ENCODE results near the gene CHD5.
"Not testable (repeated sequence)": the region's sequence is repeated elsewhere in the genome, so short reads cannot be mapped to it uniquely, and the experiment has no call there.

Gene CHD5

DNA sequence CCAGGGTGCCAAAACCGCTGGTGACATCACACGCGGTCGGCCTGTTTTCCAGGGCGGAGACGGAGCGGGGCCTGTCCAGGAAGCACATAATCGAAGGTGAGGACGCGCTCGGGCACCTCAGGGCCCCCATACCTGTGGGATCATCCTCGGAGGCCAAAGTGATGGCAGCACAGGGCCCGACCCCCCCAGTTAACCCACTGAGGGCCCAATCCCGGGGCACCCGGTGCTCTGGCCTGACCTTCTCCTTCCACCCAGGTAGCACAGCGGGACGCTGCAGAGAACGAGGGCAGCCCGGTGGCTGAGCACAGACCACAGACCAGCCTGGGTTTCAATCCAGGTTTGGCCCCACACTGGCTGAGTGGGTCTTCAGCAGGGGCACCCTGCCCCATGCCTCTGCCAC lies 91.2 kb downstream of the CHD5 start:
- in situ Hi-C loops (cut with HindIII; ENCODE audit: low sequenced_read_pairs) = no loop called here

DNA sequence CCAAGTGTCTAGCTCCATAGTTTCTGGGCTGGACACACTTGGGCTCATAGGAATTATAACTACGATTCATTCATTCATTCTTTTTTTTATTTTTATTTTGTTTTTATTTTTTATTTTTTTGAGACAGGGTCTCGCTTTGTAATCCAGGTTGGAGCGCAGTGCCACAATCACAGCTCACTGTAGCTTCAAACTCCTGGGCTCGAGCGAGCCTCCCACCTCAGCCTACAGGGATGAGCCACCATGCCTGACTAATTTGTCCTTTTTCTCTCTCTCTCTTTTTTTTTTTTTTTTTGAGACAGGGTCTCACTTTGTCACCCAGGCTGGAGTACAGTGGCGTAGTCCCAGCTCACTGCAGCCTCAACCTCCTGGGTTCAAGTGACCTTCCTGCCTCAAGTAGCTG lies 92.2 kb downstream of the CHD5 start:
- in situ Hi-C loops (cut with HindIII; ENCODE audit: low sequenced_read_pairs) = no loop called here

DNA sequence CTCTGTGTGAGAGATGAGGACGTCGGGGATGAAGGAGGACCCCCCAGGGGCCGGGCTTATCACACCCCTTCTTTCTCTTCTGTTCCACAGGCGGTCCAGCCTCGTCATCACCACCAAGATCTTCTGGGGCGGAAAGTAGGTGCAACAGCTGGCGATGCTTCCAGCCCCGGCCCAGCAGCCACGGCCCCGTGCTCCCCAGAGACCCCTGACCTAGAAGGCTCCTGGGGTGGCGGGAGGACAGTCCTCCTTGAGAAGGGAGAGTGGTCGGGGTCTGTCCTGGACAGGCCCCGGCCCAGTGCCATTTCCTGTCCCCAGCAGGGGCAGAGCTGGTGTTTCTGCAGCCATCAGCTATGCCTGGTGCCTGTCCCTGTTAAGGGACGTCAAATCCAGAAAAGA lies 92.7 kb downstream of the CHD5 start:
- in situ Hi-C loops (cut with HindIII; ENCODE audit: low sequenced_read_pairs) = no loop called here

DNA sequence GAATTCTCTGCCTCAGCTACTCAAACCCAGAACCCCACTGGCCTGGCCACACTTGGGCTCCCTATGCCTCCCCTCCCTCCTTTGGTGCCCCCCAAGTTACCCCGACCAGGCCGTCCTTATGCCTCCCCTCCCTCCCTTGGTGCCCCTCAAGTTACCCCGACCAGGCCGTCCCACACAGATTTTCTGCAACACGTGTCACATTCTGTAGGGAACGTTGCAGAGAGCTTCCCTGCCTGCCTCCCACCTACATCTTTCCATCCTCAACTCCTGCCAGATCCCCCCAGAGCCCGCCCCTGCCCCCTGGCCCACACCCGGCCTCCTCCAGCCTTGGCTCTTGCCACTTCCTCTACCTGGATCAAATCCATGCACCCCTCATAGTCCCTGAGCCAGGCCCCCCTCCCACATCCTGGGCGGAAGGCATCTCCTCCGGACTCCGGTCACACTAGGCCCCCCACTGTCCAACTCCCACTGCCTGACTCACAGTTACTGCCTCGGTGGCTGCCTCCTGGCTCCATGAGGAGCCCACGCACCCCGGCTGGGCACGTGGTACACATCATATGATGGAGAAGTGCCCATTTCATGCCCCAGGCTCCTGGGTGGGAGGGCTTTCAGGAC lies 93.3 kb downstream of the CHD5 start:
- in situ Hi-C loops (cut with HindIII; ENCODE audit: low sequenced_read_pairs) = no loop called here

DNA sequence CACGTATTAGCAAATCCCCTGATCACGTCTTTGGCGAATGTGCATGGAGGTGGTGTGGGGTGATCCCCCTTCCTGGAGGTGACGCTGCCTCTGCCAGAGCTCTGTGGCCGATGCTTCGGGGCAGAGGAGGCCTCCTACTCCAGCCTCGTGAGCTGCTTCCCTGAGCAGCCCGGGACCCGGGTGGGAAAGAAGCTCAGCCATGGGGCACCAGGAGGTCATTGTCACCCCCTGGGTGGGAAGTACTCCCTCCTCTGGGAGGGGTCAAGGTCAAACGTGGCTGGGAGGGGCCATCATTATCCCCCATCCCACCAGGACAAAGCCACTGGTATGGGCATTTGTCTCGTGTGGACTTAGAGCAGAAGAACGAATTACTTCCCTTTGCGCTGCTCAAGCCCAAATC lies 93.8 kb downstream of the CHD5 start:
- in situ Hi-C loops (cut with HindIII; ENCODE audit: low sequenced_read_pairs) = no loop called here

DNA sequence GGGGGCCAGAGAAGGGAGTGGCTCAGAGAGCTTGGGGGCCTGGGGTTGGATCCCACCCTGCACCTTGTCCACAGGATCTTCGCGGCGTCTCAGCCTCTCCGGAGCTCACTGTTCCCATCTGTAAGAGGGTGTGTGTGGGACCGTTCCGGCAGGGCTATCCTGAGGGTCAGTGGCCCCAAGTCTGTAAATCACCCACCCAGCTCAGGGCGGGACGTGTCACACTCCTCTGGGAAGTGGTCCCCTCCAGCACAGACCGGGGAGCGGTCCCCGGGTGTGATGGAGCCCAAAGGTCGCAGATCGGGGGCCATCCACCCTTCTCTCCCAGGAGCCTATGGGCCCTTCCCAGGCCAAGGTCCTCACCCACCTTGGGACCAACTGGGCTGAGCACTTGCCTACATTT lies 94.5 kb downstream of the CHD5 start:
- in situ Hi-C loops (cut with HindIII; ENCODE audit: low sequenced_read_pairs) = no loop called here

DNA sequence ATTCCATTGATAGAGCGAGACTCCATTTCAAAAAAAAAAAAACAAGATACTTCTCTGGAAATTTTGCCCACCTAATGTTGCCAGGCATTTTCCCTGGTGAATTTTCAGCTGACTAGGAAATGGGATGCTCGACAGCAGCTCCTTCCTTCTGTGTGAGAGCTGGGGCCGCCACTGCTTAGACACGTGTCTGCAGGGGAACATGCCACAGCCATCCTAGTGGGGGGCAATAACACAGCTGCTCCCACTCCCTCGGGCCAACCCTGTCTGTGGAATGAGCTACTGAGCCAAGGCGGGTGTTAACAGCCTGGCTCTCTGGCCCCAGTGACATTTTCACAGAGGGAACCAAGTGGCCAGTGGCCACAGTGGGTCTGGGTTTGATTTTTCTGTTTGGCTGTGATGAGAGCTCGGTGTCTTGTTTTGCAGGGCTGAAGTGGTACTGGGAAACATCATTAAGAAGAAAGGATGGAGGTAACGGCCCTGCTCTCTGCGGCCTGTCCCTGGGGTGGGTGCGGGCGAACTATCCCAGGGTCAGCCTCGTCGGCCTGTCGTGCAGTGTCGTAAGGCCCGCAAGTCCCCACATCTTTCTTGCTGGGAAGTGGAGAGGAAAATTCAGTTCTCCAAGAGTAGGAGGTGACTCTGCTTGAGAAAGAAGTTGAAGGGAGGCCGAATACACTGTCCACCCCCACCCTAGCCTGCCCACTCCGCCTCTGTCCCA lies 95.2 kb downstream of the CHD5 start:
- in situ Hi-C loops (cut with HindIII; ENCODE audit: low sequenced_read_pairs) = no loop called here

DNA sequence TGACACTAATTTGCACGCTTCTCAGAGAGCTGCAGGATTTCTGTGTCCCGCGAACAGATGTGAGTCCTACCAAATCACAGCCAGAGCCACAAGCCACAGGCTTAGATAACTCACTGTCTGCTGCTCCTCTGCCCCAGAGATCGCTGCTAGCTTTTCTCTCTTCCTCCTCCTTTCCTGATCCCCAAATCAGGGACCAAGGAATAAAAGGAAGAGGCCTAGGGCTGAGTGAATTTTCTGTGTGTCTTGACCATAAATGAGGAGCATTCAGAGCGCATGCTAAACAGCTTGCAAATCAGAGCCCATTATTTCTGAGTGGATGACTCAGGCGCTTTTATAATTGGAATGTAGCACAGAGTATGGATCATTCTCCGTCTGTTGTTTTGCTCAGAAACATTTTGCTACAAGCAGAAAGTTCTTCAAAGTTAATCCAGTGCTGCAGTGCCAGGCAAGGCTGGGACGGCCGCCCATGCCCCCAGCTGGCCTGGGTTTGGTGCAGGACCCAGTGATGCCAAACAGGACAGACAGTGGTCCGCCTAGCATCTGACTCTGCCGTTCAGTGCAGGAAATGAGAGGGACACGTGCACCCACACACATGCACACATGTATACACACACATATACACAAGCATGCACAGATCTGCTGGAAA lies 96.2 kb downstream of the CHD5 start:
- in situ Hi-C loops (cut with HindIII; ENCODE audit: low sequenced_read_pairs) = no loop called here

DNA sequence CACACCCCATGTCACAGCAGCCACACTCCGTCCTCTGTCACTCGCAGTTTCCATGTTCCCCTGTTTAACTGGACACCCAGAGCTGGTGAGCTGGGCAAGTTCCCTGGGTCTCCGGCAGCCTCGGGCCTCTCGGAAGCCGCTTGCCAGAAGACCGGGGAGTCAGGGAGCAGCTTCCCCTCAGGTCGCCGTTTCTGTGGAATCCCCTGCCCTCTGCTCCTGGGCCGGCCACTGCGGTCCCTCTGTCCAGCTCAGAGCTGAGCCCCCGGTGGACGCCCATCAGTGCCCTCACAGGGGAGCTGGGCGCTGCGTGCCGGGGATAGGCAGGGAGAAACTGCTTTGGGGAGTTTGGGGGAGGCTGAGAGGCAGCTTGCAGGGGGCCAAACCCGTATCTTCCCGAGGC lies 96.7 kb downstream of the CHD5 start:
- in situ Hi-C loops (cut with HindIII; ENCODE audit: low sequenced_read_pairs) = no loop called here

DNA sequence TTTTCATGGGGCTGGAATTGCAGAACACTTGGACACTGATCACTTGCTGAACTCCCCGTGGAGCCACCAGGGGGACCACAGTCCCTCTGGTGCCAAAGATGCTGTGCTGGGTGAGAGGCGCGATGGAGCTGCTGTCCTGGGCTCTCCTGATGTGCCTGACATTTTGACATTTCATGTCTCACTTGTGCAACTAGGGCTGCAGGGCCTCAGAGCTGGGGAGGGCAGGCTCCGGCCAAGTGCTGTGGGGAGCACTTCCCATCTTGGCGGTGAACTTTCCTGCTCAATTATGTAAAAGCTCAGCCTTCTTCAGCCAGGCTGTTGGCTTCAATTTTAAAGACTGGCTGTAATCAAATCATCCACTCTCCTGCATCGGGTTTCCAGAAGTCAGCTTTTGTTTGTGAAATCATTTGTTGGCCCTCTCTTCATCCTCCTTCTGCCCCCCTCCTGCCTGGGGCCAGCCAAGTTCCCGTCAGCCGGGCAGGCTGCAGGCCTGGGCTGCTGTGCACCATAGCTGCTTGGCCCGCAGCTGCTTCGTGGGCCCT lies 97.6 kb downstream of the CHD5 start:
- in situ Hi-C loops (cut with HindIII; ENCODE audit: low sequenced_read_pairs) = no loop called here

DNA sequence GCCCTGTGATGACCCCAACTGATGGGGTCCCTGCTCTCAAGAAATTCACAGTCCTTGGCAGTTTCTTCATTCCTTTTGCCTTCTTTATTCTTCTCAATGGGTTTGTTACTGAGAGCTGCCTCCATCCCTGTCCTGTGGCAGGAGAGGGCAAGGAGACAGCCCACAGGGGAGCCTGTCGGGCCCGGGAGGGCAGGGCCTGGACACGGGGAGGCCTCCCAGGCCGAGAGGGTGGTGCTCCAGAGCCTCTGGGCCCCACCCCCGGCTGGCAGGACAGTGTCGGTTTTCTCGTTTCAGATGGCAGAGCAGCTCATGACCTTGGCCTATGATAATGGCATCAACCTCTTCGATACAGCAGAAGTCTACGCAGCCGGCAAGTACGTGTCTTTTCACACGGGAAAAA lies 98.2 kb downstream of the CHD5 start:
- in situ Hi-C loops (cut with HindIII; ENCODE audit: low sequenced_read_pairs) = no loop called here

DNA sequence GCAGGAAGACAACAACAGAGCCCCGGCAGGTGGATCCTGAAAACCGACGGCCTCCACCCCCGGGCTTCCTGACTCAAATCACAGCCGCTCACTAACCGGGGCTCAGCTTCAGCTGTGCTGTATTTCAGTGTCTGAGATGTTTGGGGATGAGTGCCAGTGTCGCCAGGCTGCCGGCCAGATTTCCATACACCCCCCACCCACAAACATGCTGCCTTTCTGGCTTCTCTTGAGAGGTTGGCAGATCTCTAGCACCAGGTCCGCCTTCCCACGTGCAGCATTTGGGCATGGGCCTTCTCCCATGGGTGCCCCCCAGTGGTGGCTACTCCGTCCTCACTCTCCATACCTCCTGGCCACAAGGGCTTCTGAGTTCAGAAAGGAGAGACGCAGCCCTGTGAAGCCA lies 99.7 kb downstream of the CHD5 start:
- in situ Hi-C loops (cut with HindIII; ENCODE audit: low sequenced_read_pairs) = no loop called here

DNA sequence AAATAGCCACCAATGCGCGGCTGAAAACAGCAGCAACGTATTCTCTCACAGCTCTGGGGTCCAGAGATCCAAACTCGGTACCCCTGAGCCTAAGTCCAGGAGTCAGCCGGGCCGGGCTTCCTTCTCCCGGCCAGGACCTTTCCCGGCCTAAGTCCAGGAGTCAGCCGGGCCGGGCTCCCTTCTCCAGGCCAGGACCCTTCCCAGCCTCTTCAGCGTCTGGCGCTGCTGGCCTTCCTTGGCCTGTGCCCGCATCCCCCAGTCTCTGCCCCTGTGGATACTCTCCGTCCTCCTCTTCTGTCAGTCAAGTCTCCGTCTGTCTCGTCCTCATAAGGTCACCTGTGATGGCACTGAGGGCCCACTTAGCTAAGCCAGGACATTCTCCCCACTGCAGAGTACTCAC lies 102.2 kb downstream of the CHD5 start:
- in situ Hi-C loops (cut with HindIII; ENCODE audit: low sequenced_read_pairs) = no loop called here

DNA sequence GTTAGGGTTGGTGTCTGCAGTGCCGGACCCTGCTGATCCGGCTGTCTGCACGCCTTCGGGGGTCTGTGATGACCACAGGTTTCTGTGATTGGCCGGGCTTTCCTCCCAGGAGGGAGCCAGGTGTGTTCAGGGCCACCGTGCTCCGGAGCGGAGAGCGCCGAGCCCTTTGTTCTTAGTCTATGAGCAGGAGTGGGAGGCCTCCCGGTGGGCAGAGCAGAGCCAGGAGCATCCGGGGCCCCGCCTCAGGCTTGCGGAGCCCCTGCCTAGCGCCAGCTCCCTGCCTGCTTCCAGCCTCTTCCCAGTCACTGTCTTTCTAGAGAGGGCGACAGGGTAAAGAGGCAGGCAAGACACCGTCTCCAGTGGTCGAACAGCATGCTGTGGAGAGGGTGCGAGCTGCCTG lies 102.6 kb downstream of the CHD5 start:
- in situ Hi-C loops (cut with HindIII; ENCODE audit: low sequenced_read_pairs) = no loop called here

DNA sequence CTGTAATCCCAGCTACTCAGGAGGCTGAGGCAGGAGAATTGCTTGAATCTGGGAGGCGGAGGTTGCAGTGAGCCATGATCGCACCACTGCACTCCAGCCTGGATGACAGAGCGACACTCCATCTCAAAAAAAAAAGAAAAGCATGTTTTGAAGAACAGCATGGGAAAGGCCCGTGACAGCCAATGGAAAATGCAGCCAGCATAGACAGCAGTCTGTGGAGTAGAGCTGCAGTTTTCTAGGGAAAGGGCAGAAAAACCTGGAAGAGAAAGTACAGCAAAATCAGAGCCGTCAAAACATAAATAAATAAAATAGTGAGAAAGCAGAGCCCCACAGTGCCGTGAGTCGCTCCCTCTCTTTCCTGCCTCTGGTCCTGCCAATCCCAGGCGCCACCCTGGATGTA lies 103.1 kb downstream of the CHD5 start:
- in situ Hi-C loops (cut with HindIII; ENCODE audit: low sequenced_read_pairs) = not testable (repeated sequence)

DNA sequence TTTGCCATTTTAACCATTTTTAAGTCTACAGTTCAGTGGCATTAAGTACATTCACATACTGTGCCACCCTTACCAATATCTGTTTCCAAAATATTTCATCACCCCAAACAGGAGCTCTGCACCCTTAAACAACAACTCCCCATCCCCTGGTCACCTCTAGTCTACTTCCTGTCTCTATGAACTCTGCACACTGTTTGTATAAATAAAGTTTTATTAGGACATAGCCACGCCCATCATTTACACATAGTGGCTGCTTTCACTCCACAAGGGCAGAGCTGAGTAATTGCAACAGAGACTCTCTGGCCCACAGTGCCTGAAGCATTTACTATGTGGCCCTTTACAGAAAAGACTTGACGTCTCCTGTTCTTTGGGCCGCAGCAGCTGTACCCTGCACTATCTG lies 104.4 kb downstream of the CHD5 start:
- in situ Hi-C loops (cut with HindIII; ENCODE audit: low sequenced_read_pairs) = no loop called here

DNA sequence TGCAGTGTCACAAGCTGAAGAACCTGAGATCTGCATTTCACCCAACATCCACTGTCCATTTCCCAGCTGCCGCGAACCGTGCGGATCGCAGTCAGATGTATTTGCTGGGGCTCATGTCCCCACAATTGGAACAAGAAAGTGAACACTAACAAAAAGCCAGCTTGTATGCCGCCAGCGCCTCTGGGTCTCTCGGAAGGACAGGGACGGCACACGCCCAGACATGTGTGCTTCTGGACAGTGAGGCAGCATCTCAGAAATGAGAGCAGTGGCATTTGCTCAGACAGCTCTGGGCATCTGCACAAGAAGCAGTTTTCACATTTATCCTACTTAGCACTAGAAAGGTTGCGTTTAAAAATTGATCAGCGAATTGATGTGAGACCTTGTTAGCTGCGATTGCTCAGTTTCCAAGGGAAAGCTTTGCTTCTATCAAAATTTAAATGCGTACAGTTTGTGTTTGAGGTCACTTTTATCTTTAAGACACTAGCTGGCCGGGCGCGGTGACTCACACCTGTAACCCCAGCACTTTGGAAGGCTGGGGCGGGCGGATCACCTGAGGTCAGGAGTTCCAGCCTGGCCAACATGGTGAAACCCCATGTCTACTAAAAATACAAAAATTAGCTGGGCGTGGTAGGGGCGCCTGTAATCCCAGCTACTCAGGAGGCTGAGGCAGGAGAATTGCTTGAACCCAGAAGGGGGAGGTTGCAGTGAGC lies 105.8 kb downstream of the CHD5 start:
- in situ Hi-C loops (cut with HindIII; ENCODE audit: low sequenced_read_pairs) = loop anchor here (5.0 kb wide), 1 partner anchor 72 kb away; no protein-coding TSS in a partner anchor

DNA sequence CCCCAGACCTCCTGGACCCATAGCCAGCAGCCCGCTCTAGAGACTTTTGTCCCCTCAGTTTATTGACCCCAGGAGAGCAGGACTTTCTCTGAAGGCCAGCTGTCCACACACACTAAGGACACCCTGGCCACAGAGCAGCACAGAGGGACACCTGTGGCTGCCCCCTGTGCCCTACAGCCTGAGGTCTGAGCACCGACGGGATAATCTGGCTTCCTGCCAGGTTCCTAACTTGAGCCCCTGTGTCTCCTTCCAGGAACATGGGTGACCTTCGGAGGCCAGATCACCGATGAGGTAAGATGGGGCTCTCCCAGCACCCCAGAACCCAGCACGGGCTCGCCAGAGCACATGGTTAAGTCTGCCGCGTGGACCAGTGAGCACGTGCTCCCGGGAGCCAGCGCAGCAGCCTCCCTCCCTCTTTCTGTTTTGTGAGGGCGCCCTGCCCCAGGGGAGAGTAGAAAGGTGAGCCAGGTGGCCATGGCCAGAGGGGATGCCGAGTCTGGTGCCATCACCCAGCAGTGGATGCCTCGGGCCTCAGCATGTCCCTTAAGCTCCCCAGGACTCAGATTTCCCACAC lies 106.6 kb downstream of the CHD5 start:
- in situ Hi-C loops (cut with HindIII; ENCODE audit: low sequenced_read_pairs) = loop anchor here (5.0 kb wide), 1 partner anchor 71 kb away; no protein-coding TSS in a partner anchor

DNA sequence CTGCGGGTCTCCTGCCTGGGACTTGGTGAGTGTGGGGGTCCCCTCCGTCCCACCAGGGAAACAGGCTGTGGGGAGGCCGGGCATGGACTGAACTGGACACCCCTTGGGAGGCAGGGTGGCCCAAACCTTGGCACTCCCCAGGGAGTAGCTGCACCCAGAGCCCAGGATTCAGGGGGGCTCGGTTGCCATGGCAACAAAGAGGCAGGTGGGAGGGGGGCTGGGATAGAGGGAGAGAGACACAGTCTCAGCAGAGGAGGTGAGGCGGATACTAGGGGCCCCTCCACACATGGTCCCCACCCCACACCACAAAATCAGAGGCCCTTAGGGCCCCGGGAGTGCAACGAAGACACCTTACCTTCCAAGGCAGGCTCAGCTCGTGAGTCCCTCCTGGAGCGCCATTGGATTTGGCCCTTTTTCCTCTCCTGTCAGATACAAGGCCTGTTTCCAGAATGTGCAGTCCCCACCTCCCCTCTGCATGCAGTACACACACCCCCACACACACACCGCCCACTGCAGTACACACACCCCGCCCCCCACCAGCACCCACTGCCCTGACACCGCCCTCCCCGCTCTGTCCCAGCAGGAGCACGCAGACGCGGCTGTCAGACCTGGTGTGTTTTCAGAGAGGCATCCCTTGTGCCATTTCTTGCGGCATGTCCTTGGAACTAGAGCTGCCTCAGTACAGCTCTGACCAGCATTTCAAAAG lies 107.2 kb downstream of the CHD5 start:
- in situ Hi-C loops (cut with HindIII; ENCODE audit: low sequenced_read_pairs) = loop anchor here (5.0 kb wide), 1 partner anchor 71 kb away; no protein-coding TSS in a partner anchor

DNA sequence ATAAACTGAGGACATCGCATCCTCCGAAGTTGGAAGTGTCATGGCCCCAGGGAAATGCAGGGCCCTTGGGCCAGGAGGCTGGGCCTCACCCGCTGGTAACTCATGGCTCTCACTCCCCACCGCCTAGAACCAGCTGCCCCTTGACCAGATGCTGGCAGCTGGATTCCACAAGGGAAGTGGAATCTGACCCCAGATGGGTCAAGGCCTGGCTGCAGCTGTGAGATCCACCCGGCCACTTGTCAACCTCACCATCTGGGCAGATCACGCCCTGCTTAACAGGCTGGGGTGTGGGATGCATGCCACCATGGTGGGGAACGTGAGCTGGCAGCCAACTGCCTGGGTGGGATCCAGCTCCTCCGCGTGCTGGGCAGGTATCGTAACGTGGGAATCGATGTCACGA lies 108.9 kb downstream of the CHD5 start:
- in situ Hi-C loops (cut with HindIII; ENCODE audit: low sequenced_read_pairs) = loop anchor here (5.0 kb wide), 1 partner anchor 69 kb away; no protein-coding TSS in a partner anchor
